ENCODE data around the gene PCDHGC4.

- TF ChIP-seq POLR2A (IDR thresholded peaks at IDR 0.05; ENCODE audit: low read length) (no peak), GATA1 (IDR thresholded peaks at IDR 0.05; ENCODE audit: low read depth, low read length) (no peak)
These were observed 37.5 kb downstream of the PCDHGC4 start for GRCh38 chr5:141522301-141522700.
